ENCODE results near the gene CNOT6. TPM values are rescaled to one million over a fixed set of nuclear protein-coding genes. Genes with fewer than 3 reads are reported as not detected.

CNOT6 gene
- total RNA-seq, 1 donor from 2014 or later: 21.7 TPM

DNA sequence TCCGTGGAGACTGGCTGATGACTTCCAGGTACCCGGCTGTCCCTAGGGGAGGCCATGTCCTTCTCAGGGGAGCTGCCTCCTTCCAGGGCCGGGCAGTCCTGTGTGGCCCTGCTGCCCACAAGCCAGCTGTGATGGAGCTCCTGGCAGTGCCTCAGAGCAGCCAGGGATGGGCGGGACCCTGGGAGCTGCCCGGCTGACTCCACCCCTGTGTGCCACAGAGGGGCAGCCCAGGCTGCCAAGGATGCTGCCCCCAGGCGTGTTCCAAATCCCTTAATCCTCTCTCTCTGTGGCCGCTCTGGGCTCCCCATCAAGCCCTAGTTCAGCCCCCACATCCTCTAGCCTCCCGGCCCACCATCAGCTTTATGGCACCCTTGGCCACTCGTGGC is 104.1 kb downstream of the CNOT6 start:
- H3K27me3 ChIP-seq: no peaks in the 10 kb centered on the region
- peaks cover 4% of the 10 kb centered on the region for H3K4me1 ChIP-seq
- H3K9me3 ChIP-seq: no peaks in the 10 kb centered on the region
- no peak overlapping the region for H3K4me3 ChIP-seq
- no peaks in the 10 kb centered on the region for H3K36me3 ChIP-seq
- ATAC-seq: no peak
- TF ChIP-seq, protein P1, sequence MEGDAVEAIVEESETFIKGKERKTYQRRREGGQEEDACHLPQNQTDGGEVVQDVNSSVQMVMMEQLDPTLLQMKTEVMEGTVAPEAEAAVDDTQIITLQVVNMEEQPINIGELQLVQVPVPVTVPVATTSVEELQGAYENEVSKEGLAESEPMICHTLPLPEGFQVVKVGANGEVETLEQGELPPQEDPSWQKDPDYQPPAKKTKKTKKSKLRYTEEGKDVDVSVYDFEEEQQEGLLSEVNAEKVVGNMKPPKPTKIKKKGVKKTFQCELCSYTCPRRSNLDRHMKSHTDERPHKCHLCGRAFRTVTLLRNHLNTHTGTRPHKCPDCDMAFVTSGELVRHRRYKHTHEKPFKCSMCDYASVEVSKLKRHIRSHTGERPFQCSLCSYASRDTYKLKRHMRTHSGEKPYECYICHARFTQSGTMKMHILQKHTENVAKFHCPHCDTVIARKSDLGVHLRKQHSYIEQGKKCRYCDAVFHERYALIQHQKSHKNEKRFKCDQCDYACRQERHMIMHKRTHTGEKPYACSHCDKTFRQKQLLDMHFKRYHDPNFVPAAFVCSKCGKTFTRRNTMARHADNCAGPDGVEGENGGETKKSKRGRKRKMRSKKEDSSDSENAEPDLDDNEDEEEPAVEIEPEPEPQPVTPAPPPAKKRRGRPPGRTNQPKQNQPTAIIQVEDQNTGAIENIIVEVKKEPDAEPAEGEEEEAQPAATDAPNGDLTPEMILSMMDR (IDR thresholded peaks at IDR 0.05): no peak
- H3K27ac ChIP-seq: no peak overlapping the region
- DNase-seq: peak; percentile 59
- intact Hi-C loops (cut with DNase I): no loop called here

DNA sequence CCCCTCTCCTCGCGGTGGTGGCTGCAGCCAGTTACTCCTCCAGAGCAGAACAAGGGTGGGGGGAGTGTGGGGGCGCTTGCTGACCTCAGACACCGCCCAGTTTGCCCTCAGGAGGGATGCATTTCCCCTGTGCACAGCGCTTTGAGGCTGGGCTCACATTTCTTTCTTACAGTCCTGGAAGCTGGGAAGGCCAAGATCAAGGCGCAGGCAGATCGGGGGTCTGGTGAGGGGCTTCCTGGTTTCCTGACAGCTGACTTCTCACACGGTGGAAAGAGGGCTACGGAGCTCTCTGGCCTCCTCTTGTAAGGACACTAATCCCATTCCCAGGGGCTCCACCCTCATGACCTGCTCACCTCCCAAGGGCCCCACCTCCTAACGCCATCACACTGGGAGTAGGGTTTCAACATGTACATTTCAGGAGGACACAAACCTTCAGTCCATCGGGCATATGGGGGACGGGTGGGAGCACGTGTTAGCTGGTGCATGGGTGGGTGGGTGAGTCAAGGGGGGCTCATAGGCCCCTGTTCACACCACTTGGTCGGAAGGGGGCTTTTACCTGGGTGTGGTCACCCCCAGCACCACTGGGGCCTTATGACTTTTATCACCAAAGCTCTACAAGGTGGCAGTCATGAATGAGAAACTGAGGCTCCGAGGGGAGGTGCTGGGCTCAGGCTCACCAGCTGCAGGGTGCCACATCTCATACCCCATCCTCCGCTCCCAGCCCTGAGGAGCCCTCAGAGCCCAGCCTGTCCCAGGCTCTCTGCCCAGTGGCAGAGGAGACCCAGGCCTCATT is 104.8 kb downstream of the CNOT6 start:
- DNase-seq (peak; percentile 49), ATAC-seq (no peak)
- TF ChIP-seq, protein P1 (IDR thresholded peaks at IDR 0.05): no peak
- H3K4me3 ChIP-seq: no peak overlapping the region
- no peaks in the 10 kb centered on the region for H3K9me3 ChIP-seq
- no peaks in the 10 kb centered on the region for H3K27me3 ChIP-seq
- intact Hi-C loops (cut with DNase I): no loop called here
- no peaks in the 10 kb centered on the region for H3K36me3 ChIP-seq
- H3K4me1 ChIP-seq: peaks cover 4% of the 10 kb centered on the region
- no peak overlapping the region for H3K27ac ChIP-seq

DNA sequence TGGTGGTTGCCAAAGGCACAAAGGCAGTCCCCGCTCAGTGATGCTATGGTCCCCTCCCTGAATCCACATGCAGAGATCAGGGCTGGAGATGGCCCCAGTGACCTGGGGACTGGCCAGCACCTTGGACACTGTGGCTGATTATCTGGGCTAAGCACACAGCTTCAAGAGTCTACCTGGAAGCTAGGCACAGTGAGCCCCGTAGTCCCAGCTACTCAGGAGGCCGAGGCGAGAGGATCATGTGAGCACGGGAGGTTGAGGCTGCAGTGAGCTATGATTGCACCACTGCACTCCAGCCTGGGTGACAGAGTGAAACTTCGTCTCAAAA is 105.4 kb downstream of the CNOT6 start:
- no peak for DNase-seq
- intact Hi-C loops (cut with DNase I): no loop called here
- ATAC-seq: no peak
- Histone ChIP-seq H3K27me3 (no peaks in the 10 kb centered on the region), H3K4me1 (peaks cover 4% of the 10 kb centered on the region), H3K4me3 (no peak overlapping the region), H3K36me3 (no peaks in the 10 kb centered on the region), H3K27ac (no peak overlapping the region), H3K9me3 (no peaks in the 10 kb centered on the region)
- TF ChIP-seq, protein P1 (IDR thresholded peaks at IDR 0.05): no peak

DNA sequence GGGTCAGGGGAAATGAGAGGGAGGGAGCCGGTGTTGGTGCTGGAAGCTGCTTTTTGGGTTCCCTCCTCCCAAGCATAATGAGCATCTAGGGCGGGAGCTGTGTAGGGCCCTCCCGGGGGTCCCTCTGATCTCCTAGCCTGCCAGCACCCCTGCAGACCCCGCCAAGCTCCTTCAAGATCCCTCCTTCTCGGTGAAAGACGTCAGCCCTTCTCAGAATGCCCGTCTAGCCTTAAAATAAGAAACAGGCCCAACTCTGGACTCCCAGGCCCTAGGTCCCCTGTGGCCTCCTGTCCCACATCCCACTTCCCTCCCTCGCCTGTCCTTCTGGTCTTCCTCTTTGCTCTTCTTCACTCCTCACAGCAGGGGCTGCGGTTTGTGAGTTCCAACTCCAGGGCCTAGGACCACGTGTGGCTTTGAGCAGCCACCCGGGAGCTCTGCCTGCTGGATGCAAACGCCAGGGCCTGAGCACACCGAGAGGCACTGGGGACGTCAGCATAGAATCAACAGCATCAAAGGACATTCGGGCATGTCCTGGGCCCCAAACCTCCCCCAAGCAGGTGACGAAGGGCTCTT is 105.9 kb downstream of the CNOT6 start:
- Histone ChIP-seq H3K4me1 (peaks cover 4% of the 10 kb centered on the region), H3K4me3 (no peak overlapping the region), H3K27me3 (no peaks in the 10 kb centered on the region), H3K27ac (no peak overlapping the region), H3K9me3 (no peaks in the 10 kb centered on the region), H3K36me3 (no peaks in the 10 kb centered on the region)
- DNase-seq (no peak), ATAC-seq (no peak)
- intact Hi-C loops (cut with DNase I): no loop called here
- TF ChIP-seq, protein P1 (IDR thresholded peaks at IDR 0.05): no peak

- Histone ChIP-seq H3K36me3 (no peaks in the 10 kb centered on the region), H3K27ac (no peak overlapping the region), H3K4me3 (no peak overlapping the region), H3K27me3 (no peaks in the 10 kb centered on the region), H3K4me1 (peaks cover 4% of the 10 kb centered on the region), H3K9me3 (no peaks in the 10 kb centered on the region)
- intact Hi-C loops (cut with DNase I): no loop called here
- peak; percentile 82 for DNase-seq
- TF ChIP-seq, protein P1 (IDR thresholded peaks at IDR 0.05): no peak
- peak; percentile 82 for ATAC-seq
Observed at GRCh38 chr5:180600554-180601041, 106.4 kb downstream of the CNOT6 start.

Measured in upper lobe of right lung (tissue), 1 donor.